Measurements from ENCODE around the gene ZNF552. TPM values are rescaled to one million over a fixed set of nuclear protein-coding genes. Genes with fewer than 3 reads are reported as not detected.
"Not testable (repeated sequence)": the region's sequence is repeated elsewhere in the genome, so short reads cannot be mapped to it uniquely, and the experiment has no call there.

ZNF552 gene
- total and polyA plus RNA-seq, 2 donors (not counting 1 experiment from before 2014, with no cell fraction given): 6.7 to 21.7 TPM

DNA sequence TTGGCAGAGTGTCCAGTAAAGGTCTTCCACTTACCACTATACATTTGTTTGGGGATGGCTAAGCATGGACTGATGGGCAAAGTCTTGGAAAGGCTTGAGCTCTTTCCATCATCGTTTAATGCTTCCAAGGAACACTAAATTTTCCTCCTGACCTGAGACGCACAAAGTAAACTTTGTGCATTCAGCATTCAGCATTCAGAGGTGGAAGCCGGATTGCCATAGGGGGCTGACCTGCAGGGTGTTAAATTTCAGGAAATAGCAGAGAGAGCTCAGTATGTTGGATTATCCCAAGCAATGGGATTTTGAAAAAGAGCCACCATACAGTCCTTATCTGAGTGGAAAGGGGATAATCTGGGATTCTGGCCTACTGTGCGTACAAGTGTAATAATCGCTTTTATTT is 14.0 kb downstream of the ZNF552 start:
- H2AFZ ChIP-seq (ENCODE audit: insufficient read depth, low read depth, low read length, poor library complexity, severe bottlenecking): no peak overlapping the region
- CTCF ChIA-PET: no interaction called here
- Mint-ChIP-seq H3K4me3 (no peak overlapping the region), H3K4me1 (peaks cover 41% of the 10 kb centered on the region), H3K27ac (no peak overlapping the region), H3K27me3 (no peaks in the 10 kb centered on the region), H3K9me3 (ENCODE audit: insufficient read depth) (no peaks in the 10 kb centered on the region)
- ATAC-seq (ENCODE audit: low read depth) (no peak), DNase-seq (no peak)
- no peak overlapping the region for H3K27ac ChIP-seq (ENCODE audit: low read length in 2 of 2)
- POLR2A ChIA-PET: no interaction called here
- H3K4me1 ChIP-seq (ENCODE audit: control insufficient read depth in 2 of 2, insufficient read depth in 2 of 2, low read length in 2 of 2): peaks cover 16 to 27% of the 10 kb centered on the region in 2 donors
- no peaks in the 10 kb centered on the region for H4K20me1 ChIP-seq (ENCODE audit: control insufficient read depth, insufficient read depth, low read length, poor library complexity, severe bottlenecking)
- H3K36me3 ChIP-seq (replicated peaks in 1 of 2; ENCODE audit: control extremely low read depth in 1 of 2, control insufficient read depth in 1 of 2, extremely low read depth in 1 of 2, insufficient read depth in 2 of 2, low read length in 1 of 2): peaks cover 4 to 17% of the 10 kb centered on the region in 2 experiments
- peaks cover 33% of the 10 kb centered on the region for H3K79me2 ChIP-seq (ENCODE audit: control insufficient read depth, insufficient read depth, low read length)
- TF ChIP-seq CTCF (IDR thresholded peaks at IDR 0.05) (no peak), EZH2 (IDR thresholded peaks at IDR 0.05; ENCODE audit: borderline replicate concordance, insufficient read depth, low read depth, low read length, poor library complexity, severe bottlenecking) (no peak)
- no peak overlapping the region for H3K4me2 ChIP-seq (replicated peaks; ENCODE audit: low read depth, low read length, poor library complexity, severe bottlenecking)
- intact Hi-C loops (cut with micrococcal nuclease): no loop called here
- no peaks in the 10 kb centered on the region for H3K9me3 ChIP-seq (ENCODE audit: control extremely low read depth in 1 of 3, control insufficient read depth in 2 of 3, insufficient read depth in 1 of 3, low read length in 2 of 3)
- H3K9ac ChIP-seq (ENCODE audit: low read length): no peak overlapping the region
- no peak overlapping the region for H3K4me3 ChIP-seq (ENCODE audit: control extremely low read depth in 1 of 5, extremely low read depth in 1 of 5, insufficient read depth in 1 of 5, low read depth in 2 of 5, low read length in 4 of 5)
- no CpG with 5 or more reads among the region's 5 CpGs for WGBS (ENCODE audit: insufficient coverage)
- no peaks in the 10 kb centered on the region for H3K27me3 ChIP-seq (replicated peaks in 1 of 4; ENCODE audit: control extremely low read depth in 1 of 4, control insufficient read depth in 3 of 4, insufficient read depth in 4 of 4, low read length in 3 of 4)

GRCh38 chr19:57796580-57796979 is 18.1 kb downstream of the ZNF552 start:
- H3K4me3 Mint-ChIP-seq; H2AFZ ChIP-seq (ENCODE audit: insufficient read depth, low read depth, low read length, poor library complexity, severe bottlenecking); H4K20me1 ChIP-seq (ENCODE audit: control insufficient read depth, insufficient read depth, low read length, poor library complexity, severe bottlenecking); DNase-seq; H3K4me2 ChIP-seq (replicated peaks; ENCODE audit: low read depth, low read length, poor library complexity, severe bottlenecking); H3K9ac ChIP-seq (ENCODE audit: low read length); ATAC-seq (ENCODE audit: low read depth); H3K4me3 ChIP-seq (ENCODE audit: control extremely low read depth in 1 of 5, extremely low read depth in 1 of 5, insufficient read depth in 1 of 5, low read depth in 2 of 5, low read length in 4 of 5); H3K27me3 ChIP-seq (replicated peaks in 1 of 4; ENCODE audit: control extremely low read depth in 1 of 4, control insufficient read depth in 3 of 4, insufficient read depth in 4 of 4, low read length in 3 of 4); CTCF ChIA-PET; H3K4me1 ChIP-seq (ENCODE audit: control insufficient read depth in 2 of 2, insufficient read depth in 2 of 2, low read length in 2 of 2); H3K9me3 Mint-ChIP-seq (ENCODE audit: insufficient read depth); H3K27ac ChIP-seq (ENCODE audit: low read length in 2 of 2); H3K27me3 Mint-ChIP-seq; H3K9me3 ChIP-seq (ENCODE audit: control extremely low read depth in 1 of 3, control insufficient read depth in 2 of 3, insufficient read depth in 1 of 3, low read length in 2 of 3); intact Hi-C loops (cut with micrococcal nuclease); H3K27ac Mint-ChIP-seq: not testable (repeated sequence)
- POLR2A ChIA-PET: interaction anchor here (0.6 kb wide), 1 partner anchor 59 kb away, joined by 3 read pairs; no protein-coding TSS in a partner anchor
- no CpG with 5 or more reads among the region's 1 CpG for WGBS (ENCODE audit: insufficient coverage)
- H3K36me3 ChIP-seq (replicated peaks in 1 of 2; ENCODE audit: control extremely low read depth in 1 of 2, control insufficient read depth in 1 of 2, extremely low read depth in 1 of 2, insufficient read depth in 2 of 2, low read length in 1 of 2): peaks cover 8 to 36% of the 10 kb centered on the region in 2 experiments
- peaks cover 37% of the 10 kb centered on the region for H3K79me2 ChIP-seq (ENCODE audit: control insufficient read depth, insufficient read depth, low read length)
- peaks cover 12% of the 10 kb centered on the region for H3K4me1 Mint-ChIP-seq
